OCI-LY1 (cell line): Measurements from ENCODE around the gene PRXL2C.

ENCODE experiments used
- EZH2 ChIP-seq: fragments of 200-600 bp; sonication (generic), shearing (Covaris generic); IDR thresholded peaks from 2 replicates; pipeline ENCODE4 v1.8.0; 2017; ENCODE audit warnings: borderline replicate concordance, mixed run types, mild to moderate bottlenecking, antibody characterized with exemption, low read length, moderate library complexity, mixed read lengths
- TF ChIP-seq, protein P1 (sequence below): fragments of 200-600 bp; sonication (generic), shearing (Covaris generic); IDR thresholded peaks from 2 replicates; pipeline ENCODE4 v1.5.1; 2017; ENCODE audit warnings: mild to moderate bottlenecking, antibody characterized with exemption, low read length, moderate library complexity, mixed read lengths

DNA sequence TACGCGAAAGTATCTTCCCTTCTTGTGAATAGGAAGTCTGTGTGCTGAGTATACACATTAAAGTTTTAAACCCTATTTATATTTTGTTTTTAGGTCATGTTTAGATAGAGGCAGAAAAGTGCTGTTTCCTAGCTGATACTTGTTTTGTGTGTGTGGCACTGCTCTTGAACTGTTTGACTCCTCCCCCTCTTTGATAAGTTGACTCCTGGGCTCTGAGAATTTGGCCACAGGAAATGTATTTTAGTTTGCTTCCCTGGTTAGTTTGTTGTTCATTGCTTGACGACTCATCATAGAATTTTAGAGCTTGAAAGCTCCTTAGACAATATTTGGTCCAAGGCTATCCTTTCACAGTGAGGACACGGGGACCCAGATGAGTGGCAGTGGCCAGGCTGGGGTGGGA lies 33.5 kb downstream of the PRXL2C start:
- TF ChIP-seq, protein P1, sequence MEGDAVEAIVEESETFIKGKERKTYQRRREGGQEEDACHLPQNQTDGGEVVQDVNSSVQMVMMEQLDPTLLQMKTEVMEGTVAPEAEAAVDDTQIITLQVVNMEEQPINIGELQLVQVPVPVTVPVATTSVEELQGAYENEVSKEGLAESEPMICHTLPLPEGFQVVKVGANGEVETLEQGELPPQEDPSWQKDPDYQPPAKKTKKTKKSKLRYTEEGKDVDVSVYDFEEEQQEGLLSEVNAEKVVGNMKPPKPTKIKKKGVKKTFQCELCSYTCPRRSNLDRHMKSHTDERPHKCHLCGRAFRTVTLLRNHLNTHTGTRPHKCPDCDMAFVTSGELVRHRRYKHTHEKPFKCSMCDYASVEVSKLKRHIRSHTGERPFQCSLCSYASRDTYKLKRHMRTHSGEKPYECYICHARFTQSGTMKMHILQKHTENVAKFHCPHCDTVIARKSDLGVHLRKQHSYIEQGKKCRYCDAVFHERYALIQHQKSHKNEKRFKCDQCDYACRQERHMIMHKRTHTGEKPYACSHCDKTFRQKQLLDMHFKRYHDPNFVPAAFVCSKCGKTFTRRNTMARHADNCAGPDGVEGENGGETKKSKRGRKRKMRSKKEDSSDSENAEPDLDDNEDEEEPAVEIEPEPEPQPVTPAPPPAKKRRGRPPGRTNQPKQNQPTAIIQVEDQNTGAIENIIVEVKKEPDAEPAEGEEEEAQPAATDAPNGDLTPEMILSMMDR, result no peak
- no peak for TF ChIP-seq EZH2
